Endometrium (tissue), 2 donors: ENCODE results near the gene RFWD3.
"Not testable (repeated sequence)": the region's sequence is repeated elsewhere in the genome, so short reads cannot be mapped to it uniquely, and the experiment has no call there.

Source experiments
- FAIRE-seq: peaks from 2 replicates; lab custom pipeline; 2012; peaks lifted over from hg19 to GRCh38; lab: Jason Lieb, UNC
- donor health status: control.
- donor health status: control.

The RFWD3 gene

GRCh38 chr16:74666425-74667254 is at the start of gene RFWD3:
RFWD3 (minus strand) TSS chr16:74666877; CDS start chr16:74661449, 5,428 bp downstream.
- peak; percentile 99 for FAIRE-seq

- FAIRE-seq, result no peak
Measured at GRCh38 chr16:74716355-74716754, 49.7 kb upstream of the RFWD3 start.

GRCh38 chr16:74713876-74714275 is 47.2 kb upstream of the RFWD3 start:
- no peak for FAIRE-seq

GRCh38 chr16:74713325-74713724 is 46.6 kb upstream of the RFWD3 start:
- FAIRE-seq, result no peak

- no peak for FAIRE-seq
Measured at GRCh38 chr16:74711938-74712337, 45.3 kb upstream of the RFWD3 start.

GRCh38 chr16:74710401-74710800 is 43.7 kb upstream of the RFWD3 start:
- no peak for FAIRE-seq

- peak; percentile 67 for FAIRE-seq
Measured at GRCh38 chr16:74709441-74709877, 42.8 kb upstream of the RFWD3 start.

GRCh38 chr16:74700438-74701225 is 34.0 kb upstream of the RFWD3 start, which contains the start of gene MLKL:
MLKL (minus strand) TSS chr16:74700862; CDS start chr16:74695757, 5,105 bp downstream.
- FAIRE-seq, result no peak

- FAIRE-seq, result no peak
Measured at GRCh38 chr16:74700116-74700437, 33.4 kb upstream of the RFWD3 start.

GRCh38 chr16:74699666-74700065 is 33.0 kb upstream of the RFWD3 start:
- FAIRE-seq, result no peak

- FAIRE-seq, result no peak
Measured at GRCh38 chr16:74698222-74698621, 31.5 kb upstream of the RFWD3 start.

- no peak for FAIRE-seq
Measured at GRCh38 chr16:74695450-74696422, 29.1 kb upstream of the RFWD3 start.

GRCh38 chr16:74691093-74691855 is 24.6 kb upstream of the RFWD3 start:
- no peak for FAIRE-seq

- no peak for FAIRE-seq
Measured at GRCh38 chr16:74682556-74682955, 15.9 kb upstream of the RFWD3 start.

GRCh38 chr16:74680681-74681080 is 14.0 kb upstream of the RFWD3 start:
- FAIRE-seq, result no peak

- FAIRE-seq, result no peak
Measured at GRCh38 chr16:74679983-74680382, 13.3 kb upstream of the RFWD3 start.

- FAIRE-seq, result no peak
Measured at GRCh38 chr16:74677868-74678267, 11.2 kb upstream of the RFWD3 start.

GRCh38 chr16:74673876-74674275 is 7.2 kb upstream of the RFWD3 start:
- FAIRE-seq, result no peak

GRCh38 chr16:74668877-74669276 is 2.2 kb upstream of the RFWD3 start:
- FAIRE-seq, result not testable (repeated sequence)

GRCh38 chr16:74667255-74667700 is 601 bp upstream of the RFWD3 start:
- FAIRE-seq, result no peak

GRCh38 chr16:74666010-74666421 is 661 bp downstream of the RFWD3 start:
- FAIRE-seq, result no peak
